WTC11 (cell line): Measurements from ENCODE around the gene GGA3. TPM values are rescaled to one million over a fixed set of nuclear protein-coding genes. Genes with fewer than 3 reads are reported as not detected.
A peak's percentile ranks its signal among the peaks of the same experiment; 100 is the strongest.

ENCODE experiments used
- ARID4B ChIP-seq: sonication (generic); formaldehyde crosslinking; IDR thresholded peaks from 2 replicates; pipeline ENCODE4 v1.8.0; 2023; ENCODE audit warnings: missing genetic modification reagents, mild to moderate bottlenecking, borderline replicate concordance
- ATF1 ChIP-seq: sonication (generic); formaldehyde crosslinking; IDR thresholded peaks from 2 replicates; pipeline ENCODE4 v1.8.1; 2023; ENCODE audit warnings: mild to moderate bottlenecking, moderate library complexity, missing genetic modification reagents
- CREM ChIP-seq: sonication (generic); formaldehyde crosslinking; IDR thresholded peaks from 2 replicates; pipeline ENCODE4 v1.8.1; 2022; ENCODE audit warnings: mild to moderate bottlenecking, missing genetic modification reagents, moderate library complexity
- E2F4 ChIP-seq: sonication (generic); formaldehyde crosslinking; IDR thresholded peaks from 2 replicates; pipeline ENCODE4 v1.8.1; 2022; ENCODE audit warnings: low read depth, mild to moderate bottlenecking, moderate library complexity, missing genetic modification reagents, borderline replicate concordance
- ETV6 ChIP-seq: sonication (generic); formaldehyde crosslinking; IDR thresholded peaks from 2 replicates; pipeline ENCODE4 v1.8.1; 2022; ENCODE audit warnings: mild to moderate bottlenecking, missing genetic modification reagents
- FOXP4 ChIP-seq: sonication (generic); formaldehyde crosslinking; IDR thresholded peaks from 2 replicates; pipeline ENCODE4 v1.8.0; 2022; ENCODE audit warnings: mild to moderate bottlenecking, missing genetic modification reagents
- GABPB1 ChIP-seq: sonication (generic); formaldehyde crosslinking; IDR thresholded peaks from 2 replicates; pipeline ENCODE4 v1.8.1; 2023; ENCODE audit warnings: mild to moderate bottlenecking, missing genetic modification reagents
- HMGXB4 ChIP-seq: sonication (generic); formaldehyde crosslinking; IDR thresholded peaks from 2 replicates; pipeline ENCODE4 v1.8.1; 2023; ENCODE audit warnings: mild to moderate bottlenecking, moderate library complexity, missing genetic modification reagents
- MYBL2 ChIP-seq: sonication (generic); formaldehyde crosslinking; IDR thresholded peaks from 2 replicates; pipeline ENCODE4 v1.8.1; 2023; ENCODE audit warnings: mild to moderate bottlenecking, moderate library complexity, missing genetic modification reagents
- PREB ChIP-seq: sonication (generic); formaldehyde crosslinking; IDR thresholded peaks from 2 replicates; pipeline ENCODE4 v1.8.1; 2022; ENCODE audit warnings: mild to moderate bottlenecking, missing genetic modification reagents, moderate library complexity, borderline replicate concordance
- TEAD1 ChIP-seq: sonication (generic); formaldehyde crosslinking; IDR thresholded peaks from 2 replicates; pipeline ENCODE4 v1.8.0; 2022; ENCODE audit warnings: mild to moderate bottlenecking, missing genetic modification reagents
- ZNF281 ChIP-seq: sonication (generic); formaldehyde crosslinking; IDR thresholded peaks from 2 replicates; pipeline ENCODE4 v1.8.0; 2023; ENCODE audit warnings: mild to moderate bottlenecking, missing genetic modification reagents
- ZNF512 ChIP-seq: sonication (generic); formaldehyde crosslinking; IDR thresholded peaks from 2 replicates; pipeline ENCODE4 v1.8.1; 2022; ENCODE audit warnings: missing genetic modification reagents, borderline replicate concordance
- total RNA-seq: library from RNA; stranded (reverse); gene quantifications from 3 replicates; pipeline ENCODE4 v1.2.3, GENCODE V29; 2021

The GGA3 gene
- total RNA-seq, 1 experiment from 2014 or later, result 66.9 TPM

- TF ChIP-seq ARID4B (CRISPR knock-in tag), result peak; percentile 79; the same call in 1 of the 2 replicates
- no peak; the same call in 1 of the 2 replicates for TF ChIP-seq MYBL2 (CRISPR knock-in tag)
- TF ChIP-seq TEAD1 (CRISPR knock-in tag), result no peak
- peak; percentile 75; the same call in 1 of the 2 replicates for TF ChIP-seq GABPB1 (CRISPR knock-in tag)
- TF ChIP-seq ETV6 (CRISPR knock-in tag), result peak; percentile 19; the same call in 1 of the 2 replicates
- peak; percentile 54; the same call in 1 of the 2 replicates for TF ChIP-seq ATF1 (CRISPR knock-in tag)
- 0 out of 2 replicates have a peak, but pooled peaks have one; percentile 18 for TF ChIP-seq E2F4 (CRISPR knock-in tag)
- TF ChIP-seq HMGXB4, result peak; percentile 83
- no peak for TF ChIP-seq ZNF512
- peak; percentile 38; the same call in 1 of the 2 replicates for TF ChIP-seq FOXP4 (CRISPR knock-in tag)
- no peak for TF ChIP-seq CREM
- TF ChIP-seq PREB, result no peak
- TF ChIP-seq ZNF281 (CRISPR knock-in tag), result no peak; the same call in 1 of the 2 replicates
- TF ChIP-seq, all 79 proteins: peak for 14
Measured at GRCh38 chr17:75205037-75205792, 56.2 kb downstream of the GGA3 start, which contains the start of gene NUP85 (continued).
